ENCODE data around the gene TOMM7. TPM values are rescaled to one million over a fixed set of nuclear protein-coding genes. Genes with fewer than 3 reads are reported as not detected.
"Not testable (repeated sequence)": the region's sequence is repeated elsewhere in the genome, so short reads cannot be mapped to it uniquely, and the experiment has no call there.

The TOMM7 gene
- total RNA-seq, 1 experiment from 2014 or later: 179 TPM

GRCh38 chr7:22821702-22822485 lies 755 bp downstream of the TOMM7 start:
- DNase-seq (ENCODE audit: low read depth): peak; percentile 40

- DNase-seq (ENCODE audit: low read depth): no peak
Measured at GRCh38 chr7:22819476-22819875, 3.2 kb downstream of the TOMM7 start.

- peak; percentile 77 for DNase-seq (ENCODE audit: low read depth)
Measured at GRCh38 chr7:22814261-22815208, 8.1 kb downstream of the TOMM7 start.

- DNase-seq (ENCODE audit: low read depth): no peak
Measured at GRCh38 chr7:22812353-22812752, 10.3 kb downstream of the TOMM7 start.

GRCh38 chr7:22811746-22812280 lies 10.8 kb downstream of the TOMM7 start:
- no peak for DNase-seq (ENCODE audit: low read depth)

- no peak for DNase-seq (ENCODE audit: low read depth)
Measured at GRCh38 chr7:22810843-22811242, 11.8 kb downstream of the TOMM7 start.

GRCh38 chr7:22809902-22810642 lies 12.6 kb downstream of the TOMM7 start:
- DNase-seq (ENCODE audit: low read depth): no peak

GRCh38 chr7:22808140-22808539 lies 14.5 kb downstream of the TOMM7 start:
- DNase-seq (ENCODE audit: low read depth): no peak

GRCh38 chr7:22806752-22807151 lies 15.9 kb downstream of the TOMM7 start:
- DNase-seq (ENCODE audit: low read depth): no peak

- DNase-seq (ENCODE audit: low read depth): no peak
Measured at GRCh38 chr7:22805227-22805626, 17.4 kb downstream of the TOMM7 start.

- not testable (repeated sequence) for DNase-seq (ENCODE audit: low read depth)
Measured at GRCh38 chr7:22802831-22803230, 19.8 kb downstream of the TOMM7 start.

- no peak for DNase-seq (ENCODE audit: low read depth)
Measured at GRCh38 chr7:22802426-22802825, 20.2 kb downstream of the TOMM7 start.

- no peak for DNase-seq (ENCODE audit: low read depth)
Measured at GRCh38 chr7:22801912-22802311, 20.7 kb downstream of the TOMM7 start.

- DNase-seq (ENCODE audit: low read depth): no peak
Measured at GRCh38 chr7:22799633-22800032, 23.0 kb downstream of the TOMM7 start.

- DNase-seq (ENCODE audit: low read depth): no peak
Measured at GRCh38 chr7:22793593-22794462, 28.8 kb downstream of the TOMM7 start.

- DNase-seq (ENCODE audit: low read depth): peak; percentile 54
Measured at GRCh38 chr7:22791204-22792158, 31.2 kb downstream of the TOMM7 start.

GRCh38 chr7:22790640-22791039 lies 32.0 kb downstream of the TOMM7 start:
- DNase-seq (ENCODE audit: low read depth): not testable (repeated sequence)

GRCh38 chr7:22787951-22788350 lies 34.7 kb downstream of the TOMM7 start:
- DNase-seq (ENCODE audit: low read depth): no peak

GRCh38 chr7:22786290-22786932 lies 36.2 kb downstream of the TOMM7 start:
- peak; percentile 37 for DNase-seq (ENCODE audit: low read depth)
